ENCODE results near the gene ZSWIM1.

The ZSWIM1 gene

GRCh38 chr20:45894797-45895196 is 13.8 kb downstream of the ZSWIM1 start:
- intact Hi-C loops (cut with DNase I; ENCODE audit: low total_unique reads), result loop anchor here (5.0 kb wide), 1 partner anchor 38 kb away; the partner anchor contains the start of gene PCIF1
- no peak for TF ChIP-seq CTCF (IDR thresholded peaks at IDR 0.05)
- Histone ChIP-seq H3K27ac (no peak overlapping the region), H3K4me1 (peaks cover 0 to 24% (median 13%) of the 10 kb centered on the region in 4 donors), H3K27me3 (no peaks in the 10 kb centered on the region), H3K4me3 (no peak overlapping the region), H3K36me3 (peaks cover 19 to 73% (median 57%) of the 10 kb centered on the region in 3 donors), H3K9me3 (no peaks in the 10 kb centered on the region)
- no peak for DNase-seq

- Histone ChIP-seq H3K27ac (no peak overlapping the region), H3K4me3 (no peak overlapping the region), H3K27me3 (no peaks in the 10 kb centered on the region), H3K4me1 (peaks cover 0 to 14% (median 7%) of the 10 kb centered on the region in 4 donors), H3K36me3 (peaks cover 19 to 77% (median 71%) of the 10 kb centered on the region in 3 donors), H3K9me3 (no peaks in the 10 kb centered on the region)
- intact Hi-C loops (cut with DNase I; ENCODE audit: low total_unique reads), result no loop called here
- no peak for TF ChIP-seq CTCF (IDR thresholded peaks at IDR 0.05)
- no peak for DNase-seq
Observed at GRCh38 chr20:45896641-45897161, 15.7 kb downstream of the ZSWIM1 start.

- no peak for DNase-seq
- intact Hi-C loops (cut with DNase I; ENCODE audit: low total_unique reads), result no loop called here
- peaks cover 0 to 8% (median 1%) of the 10 kb centered on the region in 4 donors for H3K4me1 ChIP-seq
- H3K36me3 ChIP-seq, result peaks cover 19 to 81% (median 71%) of the 10 kb centered on the region in 3 donors
- H3K9me3 ChIP-seq, result no peaks in the 10 kb centered on the region
- no peak for TF ChIP-seq CTCF (IDR thresholded peaks at IDR 0.05)
- no peak overlapping the region for H3K27ac ChIP-seq
- no peak overlapping the region for H3K4me3 ChIP-seq
- no peaks in the 10 kb centered on the region for H3K27me3 ChIP-seq
Observed at GRCh38 chr20:45897289-45897688, 16.3 kb downstream of the ZSWIM1 start.

- no peaks in the 10 kb centered on the region for H3K27me3 ChIP-seq
- no peak for TF ChIP-seq CTCF (IDR thresholded peaks at IDR 0.05)
- H3K4me1 ChIP-seq, result peaks cover 0 to 4% (median 0%) of the 10 kb centered on the region in 4 donors
- no peaks in the 10 kb centered on the region for H3K9me3 ChIP-seq
- no peak overlapping the region for H3K4me3 ChIP-seq
- H3K27ac ChIP-seq, result no peak overlapping the region
- H3K36me3 ChIP-seq, result peaks cover 19 to 80% (median 71%) of the 10 kb centered on the region in 3 donors
- intact Hi-C loops (cut with DNase I; ENCODE audit: low total_unique reads), result no loop called here
- DNase-seq, result no peak
Observed at GRCh38 chr20:45897692-45898091, 16.7 kb downstream of the ZSWIM1 start.

- intact Hi-C loops (cut with DNase I; ENCODE audit: low total_unique reads), result no loop called here
- Histone ChIP-seq H3K4me1 (no peaks in the 10 kb centered on the region), H3K27me3 (no peaks in the 10 kb centered on the region), H3K4me3 (no peak overlapping the region), H3K36me3 (peaks cover 19 to 74% (median 71%) of the 10 kb centered on the region in 3 donors), H3K27ac (no peak overlapping the region), H3K9me3 (no peaks in the 10 kb centered on the region)
- TF ChIP-seq CTCF (IDR thresholded peaks at IDR 0.05), result no peak
- no peak for DNase-seq
Observed at GRCh38 chr20:45898285-45898684, 17.3 kb downstream of the ZSWIM1 start.
